Heart right ventricle (tissue), 16 donors: Measurements from ENCODE around the gene HOXB4. TPM values are rescaled to one million over a fixed set of nuclear protein-coding genes. Genes with fewer than 3 reads are reported as not detected.
A peak's percentile ranks its signal among the peaks of the same experiment; 100 is the strongest.

ENCODE experiments used
- ATAC-seq, 8 donors: fragments of 200-7000 bp; cut with Tn5 transposase; one replicate each; pipeline ENCODE4 v1.9.1; 2020; ENCODE audit warnings: mild to moderate bottlenecking in 8 of 8, moderate library complexity in 8 of 8, moderate number of reproducible peaks in 1 of 8
- DNase-seq, 2 donors: peaks; one replicate each; pipeline ENCODE4 v3.0.0-alpha.2; 2020
- H3K27ac ChIP-seq, 10 donors: fragments of 200-600 bp; sonication (generic) in 2 of 10; one replicate each; pipeline versions ENCODE4 v1.5.0 to v1.8.0; 2020 to 2022; ENCODE audit warnings: mild to moderate bottlenecking in 3 of 10
- H3K27me3 ChIP-seq, 7 donors: fragments of 200-600 bp; one replicate each; pipeline ENCODE4 v1.8.0; 2021 to 2022; ENCODE audit warnings: mild to moderate bottlenecking in 2 of 7
- H3K36me3 ChIP-seq, 9 donors: fragments of 200-600 bp; sonication (generic) in 1 of 9; one replicate each; pipeline versions ENCODE4 v1.5.0 to v1.8.0; 2020 to 2022; ENCODE audit warnings: mild to moderate bottlenecking in 2 of 9
- H3K4me1 ChIP-seq, 9 donors: fragments of 200-600 bp; sonication (generic) in 1 of 9; one replicate each; pipeline versions ENCODE4 v1.5.0 to v1.8.0; 2020 to 2022; ENCODE audit warnings: mild to moderate bottlenecking in 4 of 9
- H3K4me3 ChIP-seq, 10 donors: fragments of 200-600 bp; sonication (generic) in 2 of 10; one replicate each; pipeline versions ENCODE4 v1.5.0 to v1.8.0; 2020 to 2022; ENCODE audit warnings: mild to moderate bottlenecking in 7 of 10, moderate library complexity in 2 of 10
- H3K9me3 ChIP-seq, 11 donors: fragments of 200-600 bp in 10 of 11; sonication (generic) in 2 of 11; one replicate each; pipeline versions ENCODE4 v1.5.0 to v1.8.0; 2013 to 2022; ENCODE audit warnings: mild to moderate bottlenecking in 2 of 11, control low read depth in 1 of 11, moderate library complexity in 1 of 11
- CTCF ChIP-seq, 9 donors: fragments of 200-600 bp; sonication (generic) in 2 of 9; IDR thresholded peaks; one replicate each; pipeline versions ENCODE4 v1.5.0 to v1.8.0; 2021 to 2022; ENCODE audit warnings: antibody characterized with exemption in 9 of 9, mild to moderate bottlenecking in 5 of 9, moderate library complexity in 1 of 9
- WGBS, 2 donors: extraction: QIAGEN DNeasy Blood & Tissue Kit; methylation state at CpG; one replicate each; pipeline ENCODE4 v1.1.7; 2013; ENCODE audit warnings: inconsistent platforms in 1 of 2; 5-methylcytosine and 5-hydroxymethylcytosine counted together
- intact Hi-C, 10 donors: fragments of 100-400 bp; cut with DNase I; formaldehyde crosslinking; loops; one replicate each; pipeline versions ENCODE4 v1.11.1 to v1.14.2; 2022
- polyA plus RNA-seq, 2 donors: library from polyadenylated mRNA; stranded (reverse); fragments of 200-250 nt; gene quantifications; one replicate each; pipeline ENCODE4 v1.2.3, GENCODE V29; 2013
- total RNA-seq, 10 donors: library from RNA; stranded (reverse); fragmentation: NEBNext Ultra II Directional in 3 of 10; extraction: Animal tissue kit (Norgen Biotek cat#: 25700) in 3 of 10; gene quantifications; one replicate each; pipeline versions ENCODE4 v1.2.1 to v1.2.4, GENCODE V29; 2021 to 2023
- donor health status: Arrhythmogenic right ventricular cardiomyopathy.
- donor health status: ischemic (EF 13 %, LVEDD 7.1; RV severe dilation, severe dysfunction).
- donor health status: healthy with polysubstance abuse.
- donor health status: DM: no; HTN: yes; CAD: no.
- donor health status: DM: no; HTN: no; CAD: no.
- donor health status: ischemic (EF 25% LVEDD 6.9; RV normal size, moderate dysfunction).
- donor health status: ischemic (EF 25% LVEDD 5.7; RV mildly dilated, moderate dysfunction).
- donor health status: healthy.
- donor health status: DM: yes; HTN: yes; CAD: no.
- donor health status: Ischemic cardiomyopathy.
- donor health status: ischemic (EF 35%, LVEDD 5.7; RV mildly dilated, moderate dysfunction).
- donor health status: nonischemic (EF 11% LVEDD 7.7; RV severe dilation, severe dysfunction).
- donor health status: DM: yes; HTN: yes; CAD: no.
- donor health status: PGD.
- donor health status: ischemic (EF 29% LVEDD 5.4; RV normal size, mild dysfunction).
- donor health status: nonischemic (EF 23%, LVEDD 6.1; RV moderate dilation, normal function).

The HOXB4 gene
- total and polyA plus RNA-seq, 12 donors, result 0.14 to 1.6 (median 0.32) TPM; not detected in 1

DNA sequence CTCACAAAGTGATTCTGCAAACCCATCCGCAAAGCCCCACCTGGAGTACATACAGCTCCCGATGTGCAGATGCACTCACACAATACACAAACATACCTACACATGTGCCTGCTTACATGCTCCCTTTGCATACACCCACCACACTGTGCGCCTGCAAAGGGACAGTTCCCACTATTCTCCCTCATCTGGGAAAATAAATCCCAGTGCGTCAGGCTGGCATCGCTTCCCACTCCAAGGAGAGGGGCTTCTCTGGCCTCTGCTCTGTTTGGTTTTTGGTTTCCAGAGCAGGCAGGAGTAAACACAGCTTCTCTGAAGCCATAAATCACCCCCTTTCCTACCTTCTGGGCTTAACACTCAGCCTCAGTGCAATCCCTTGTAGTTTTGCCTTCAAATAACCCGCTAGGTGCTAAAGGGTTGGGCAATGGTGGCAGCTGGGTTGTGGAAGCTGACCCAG, 14.7 kb downstream of the HOXB4 start:
- H3K27ac ChIP-seq, result peak overlapping the region in 1 of 10 donors; percentile 80
- ATAC-seq (no peak), DNase-seq (no peak)
- TF ChIP-seq CTCF (IDR thresholded peaks at IDR 0.05), result no peak
- intact Hi-C loops, result no loop called here
- H3K27me3 ChIP-seq, result peaks cover 20 to 99% (median 94%) of the 10 kb centered on the region in 7 donors
- peak overlapping the region in 3 of 10 donors; percentile 5 to 53 (median 52) for H3K4me3 ChIP-seq
- no peaks in the 10 kb centered on the region for H3K9me3 ChIP-seq
- 47 to 52% methylated on average over 6 of the region's 6 CpGs for WGBS, 2 donors
- peaks cover 0 to 15% (median 3%) of the 10 kb centered on the region in 9 donors for H3K4me1 ChIP-seq
- no peaks in the 10 kb centered on the region for H3K36me3 ChIP-seq

DNA sequence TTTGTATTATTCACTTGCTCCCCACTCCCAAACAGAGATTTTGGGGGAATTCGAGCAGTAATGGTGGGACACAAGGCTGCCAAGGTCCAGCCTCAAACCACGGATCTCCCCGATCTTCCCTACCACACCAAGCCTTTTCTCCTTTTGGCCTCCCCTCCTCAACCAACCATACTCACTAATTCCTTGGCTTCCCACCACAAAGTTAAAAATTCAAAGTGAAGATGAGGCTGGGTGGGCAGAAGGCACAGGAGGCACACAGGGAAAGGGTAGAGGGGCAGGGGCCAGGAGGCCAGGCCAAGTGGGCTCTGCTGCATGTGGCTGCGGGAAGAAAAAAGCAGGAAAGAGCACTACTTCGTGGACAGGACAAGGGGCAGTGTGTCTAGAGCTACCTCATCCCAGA, 15.2 kb downstream of the HOXB4 start:
- Histone ChIP-seq H3K27ac (no peak overlapping the region), H3K9me3 (no peaks in the 10 kb centered on the region), H3K4me1 (peaks cover 0 to 12% (median under 1%) of the 10 kb centered on the region in 9 donors), H3K27me3 (peaks cover 20 to 99% (median 94%) of the 10 kb centered on the region in 7 donors), H3K4me3 (no peak overlapping the region), H3K36me3 (no peaks in the 10 kb centered on the region)
- WGBS, 2 donors, result 39 to 46% methylated on average over 5 of the region's 5 CpGs
- intact Hi-C loops, result no loop called here
- TF ChIP-seq CTCF (IDR thresholded peaks at IDR 0.05), result no peak
- no peak for DNase-seq
- no peak for ATAC-seq

- WGBS, 2 donors, result 51 to 54% methylated on average over 15 of the region's 15 CpGs
- peaks cover 17 to 98% (median 94%) of the 10 kb centered on the region in 7 donors for H3K27me3 ChIP-seq
Measured at GRCh38 chr17:48561884-48562810, 16.0 kb downstream of the HOXB4 start.

More at GRCh38 chr17:48561884-48562810, 16.0 kb downstream of the HOXB4 start:
- intact Hi-C loops, result no loop called here
- no peaks in the 10 kb centered on the region for H3K9me3 ChIP-seq
- no peak for DNase-seq
- H3K4me1 ChIP-seq, result peaks cover 0 to 14% (median 0%) of the 10 kb centered on the region in 9 donors
- TF ChIP-seq CTCF (IDR thresholded peaks at IDR 0.05), result no peak
- no peaks in the 10 kb centered on the region for H3K36me3 ChIP-seq
- H3K27ac ChIP-seq, result no peak overlapping the region
- ATAC-seq, result peak in 1 of 8 donors; percentile 32
- H3K4me3 ChIP-seq, result no peak overlapping the region
